ENCODE data around the gene ATXN10. TPM values are rescaled to one million over a fixed set of nuclear protein-coding genes. Genes with fewer than 3 reads are reported as not detected.

ATXN10 gene
- total and polyA plus RNA-seq, 2 experiments from 2014 or later, result 99.0 to 163 TPM

DNA sequence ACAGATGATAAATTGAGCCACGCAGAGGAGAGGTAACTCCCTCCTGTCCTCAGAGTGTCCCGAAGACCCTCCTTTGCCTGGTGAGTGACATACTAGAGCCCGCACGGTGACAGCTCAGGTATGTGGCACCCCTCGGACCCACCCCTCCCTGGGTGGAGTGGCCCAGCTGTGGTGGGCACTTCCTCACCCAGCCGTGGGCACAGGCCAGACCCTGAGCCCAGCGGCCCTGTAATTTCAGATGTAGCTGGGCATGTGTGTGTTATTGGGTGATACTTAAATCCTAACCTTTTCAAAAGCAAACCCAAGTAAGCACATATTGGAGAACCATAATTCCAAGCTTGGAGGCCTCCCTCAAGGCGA is 212.2 kb downstream of the ATXN10 start:
- Histone ChIP-seq H3F3A (replicated peaks; ENCODE audit: low read depth) (no peaks in the 10 kb centered on the region), H3K79me2 (replicated peaks; ENCODE audit: insufficient read depth) (no peaks in the 10 kb centered on the region), H3K27ac (ENCODE audit: low read depth) (no peak overlapping the region), H4K20me1 (replicated peaks; ENCODE audit: insufficient read depth) (no peaks in the 10 kb centered on the region), H3K36me3 (ENCODE audit: insufficient read depth) (no peaks in the 10 kb centered on the region), H3K27me3 (ENCODE audit: insufficient read depth) (no peaks in the 10 kb centered on the region), H3K4me2 (no peak overlapping the region), H3K4me1 (ENCODE audit: insufficient read depth) (no peaks in the 10 kb centered on the region; the same call in 1 of the 2 replicates), H3K4me3 (no peak overlapping the region), H3K9me2 (ENCODE audit: insufficient read depth) (no peaks in the 10 kb centered on the region), H2AFZ (no peak overlapping the region)
- Mint-ChIP-seq H3K9me3 (no peaks in the 10 kb centered on the region; the same call in 2 of the 3 replicates), H3K4me1 (peaks cover 10% of the 10 kb centered on the region), H3K27ac (no peak overlapping the region), H3K27me3 (ENCODE audit: insufficient read depth, low read depth, poor library complexity) (peaks cover 39% of the 10 kb centered on the region), H3K4me3 (no peak overlapping the region), H3K36me3 (ENCODE audit: low read depth) (no peaks in the 10 kb centered on the region)
- ATAC-seq (no peak), DNase-seq (ENCODE audit: low spot score) (no peak)
- TF ChIP-seq, protein P1, sequence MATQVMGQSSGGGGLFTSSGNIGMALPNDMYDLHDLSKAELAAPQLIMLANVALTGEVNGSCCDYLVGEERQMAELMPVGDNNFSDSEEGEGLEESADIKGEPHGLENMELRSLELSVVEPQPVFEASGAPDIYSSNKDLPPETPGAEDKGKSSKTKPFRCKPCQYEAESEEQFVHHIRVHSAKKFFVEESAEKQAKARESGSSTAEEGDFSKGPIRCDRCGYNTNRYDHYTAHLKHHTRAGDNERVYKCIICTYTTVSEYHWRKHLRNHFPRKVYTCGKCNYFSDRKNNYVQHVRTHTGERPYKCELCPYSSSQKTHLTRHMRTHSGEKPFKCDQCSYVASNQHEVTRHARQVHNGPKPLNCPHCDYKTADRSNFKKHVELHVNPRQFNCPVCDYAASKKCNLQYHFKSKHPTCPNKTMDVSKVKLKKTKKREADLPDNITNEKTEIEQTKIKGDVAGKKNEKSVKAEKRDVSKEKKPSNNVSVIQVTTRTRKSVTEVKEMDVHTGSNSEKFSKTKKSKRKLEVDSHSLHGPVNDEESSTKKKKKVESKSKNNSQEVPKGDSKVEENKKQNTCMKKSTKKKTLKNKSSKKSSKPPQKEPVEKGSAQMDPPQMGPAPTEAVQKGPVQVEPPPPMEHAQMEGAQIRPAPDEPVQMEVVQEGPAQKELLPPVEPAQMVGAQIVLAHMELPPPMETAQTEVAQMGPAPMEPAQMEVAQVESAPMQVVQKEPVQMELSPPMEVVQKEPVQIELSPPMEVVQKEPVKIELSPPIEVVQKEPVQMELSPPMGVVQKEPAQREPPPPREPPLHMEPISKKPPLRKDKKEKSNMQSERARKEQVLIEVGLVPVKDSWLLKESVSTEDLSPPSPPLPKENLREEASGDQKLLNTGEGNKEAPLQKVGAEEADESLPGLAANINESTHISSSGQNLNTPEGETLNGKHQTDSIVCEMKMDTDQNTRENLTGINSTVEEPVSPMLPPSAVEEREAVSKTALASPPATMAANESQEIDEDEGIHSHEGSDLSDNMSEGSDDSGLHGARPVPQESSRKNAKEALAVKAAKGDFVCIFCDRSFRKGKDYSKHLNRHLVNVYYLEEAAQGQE (IDR thresholded peaks at IDR 0.05; ENCODE audit: unreplicated experiment), result no peak
- no peak for TF ChIP-seq ZNF331 (CRISPR knock-in tag; IDR thresholded peaks at IDR 0.05; ENCODE audit: low read depth)
- no peak for TF ChIP-seq CREB1 (CRISPR knock-in tag; IDR thresholded peaks at IDR 0.05; ENCODE audit: low read depth)
- TF ChIP-seq JUNB (IDR thresholded peaks at IDR 0.05; ENCODE audit: unreplicated experiment), result no peak
- no peak for TF ChIP-seq EZH2 (IDR thresholded peaks at IDR 0.05; ENCODE audit: low read depth, unreplicated experiment)
- TF ChIP-seq NANOG (IDR thresholded peaks at IDR 0.05; ENCODE audit: borderline replicate concordance), result no peak
- TF ChIP-seq POLR2AphosphoS5 (IDR thresholded peaks at IDR 0.05; ENCODE audit: low read depth), result no peak
- TF ChIP-seq, protein P2, sequence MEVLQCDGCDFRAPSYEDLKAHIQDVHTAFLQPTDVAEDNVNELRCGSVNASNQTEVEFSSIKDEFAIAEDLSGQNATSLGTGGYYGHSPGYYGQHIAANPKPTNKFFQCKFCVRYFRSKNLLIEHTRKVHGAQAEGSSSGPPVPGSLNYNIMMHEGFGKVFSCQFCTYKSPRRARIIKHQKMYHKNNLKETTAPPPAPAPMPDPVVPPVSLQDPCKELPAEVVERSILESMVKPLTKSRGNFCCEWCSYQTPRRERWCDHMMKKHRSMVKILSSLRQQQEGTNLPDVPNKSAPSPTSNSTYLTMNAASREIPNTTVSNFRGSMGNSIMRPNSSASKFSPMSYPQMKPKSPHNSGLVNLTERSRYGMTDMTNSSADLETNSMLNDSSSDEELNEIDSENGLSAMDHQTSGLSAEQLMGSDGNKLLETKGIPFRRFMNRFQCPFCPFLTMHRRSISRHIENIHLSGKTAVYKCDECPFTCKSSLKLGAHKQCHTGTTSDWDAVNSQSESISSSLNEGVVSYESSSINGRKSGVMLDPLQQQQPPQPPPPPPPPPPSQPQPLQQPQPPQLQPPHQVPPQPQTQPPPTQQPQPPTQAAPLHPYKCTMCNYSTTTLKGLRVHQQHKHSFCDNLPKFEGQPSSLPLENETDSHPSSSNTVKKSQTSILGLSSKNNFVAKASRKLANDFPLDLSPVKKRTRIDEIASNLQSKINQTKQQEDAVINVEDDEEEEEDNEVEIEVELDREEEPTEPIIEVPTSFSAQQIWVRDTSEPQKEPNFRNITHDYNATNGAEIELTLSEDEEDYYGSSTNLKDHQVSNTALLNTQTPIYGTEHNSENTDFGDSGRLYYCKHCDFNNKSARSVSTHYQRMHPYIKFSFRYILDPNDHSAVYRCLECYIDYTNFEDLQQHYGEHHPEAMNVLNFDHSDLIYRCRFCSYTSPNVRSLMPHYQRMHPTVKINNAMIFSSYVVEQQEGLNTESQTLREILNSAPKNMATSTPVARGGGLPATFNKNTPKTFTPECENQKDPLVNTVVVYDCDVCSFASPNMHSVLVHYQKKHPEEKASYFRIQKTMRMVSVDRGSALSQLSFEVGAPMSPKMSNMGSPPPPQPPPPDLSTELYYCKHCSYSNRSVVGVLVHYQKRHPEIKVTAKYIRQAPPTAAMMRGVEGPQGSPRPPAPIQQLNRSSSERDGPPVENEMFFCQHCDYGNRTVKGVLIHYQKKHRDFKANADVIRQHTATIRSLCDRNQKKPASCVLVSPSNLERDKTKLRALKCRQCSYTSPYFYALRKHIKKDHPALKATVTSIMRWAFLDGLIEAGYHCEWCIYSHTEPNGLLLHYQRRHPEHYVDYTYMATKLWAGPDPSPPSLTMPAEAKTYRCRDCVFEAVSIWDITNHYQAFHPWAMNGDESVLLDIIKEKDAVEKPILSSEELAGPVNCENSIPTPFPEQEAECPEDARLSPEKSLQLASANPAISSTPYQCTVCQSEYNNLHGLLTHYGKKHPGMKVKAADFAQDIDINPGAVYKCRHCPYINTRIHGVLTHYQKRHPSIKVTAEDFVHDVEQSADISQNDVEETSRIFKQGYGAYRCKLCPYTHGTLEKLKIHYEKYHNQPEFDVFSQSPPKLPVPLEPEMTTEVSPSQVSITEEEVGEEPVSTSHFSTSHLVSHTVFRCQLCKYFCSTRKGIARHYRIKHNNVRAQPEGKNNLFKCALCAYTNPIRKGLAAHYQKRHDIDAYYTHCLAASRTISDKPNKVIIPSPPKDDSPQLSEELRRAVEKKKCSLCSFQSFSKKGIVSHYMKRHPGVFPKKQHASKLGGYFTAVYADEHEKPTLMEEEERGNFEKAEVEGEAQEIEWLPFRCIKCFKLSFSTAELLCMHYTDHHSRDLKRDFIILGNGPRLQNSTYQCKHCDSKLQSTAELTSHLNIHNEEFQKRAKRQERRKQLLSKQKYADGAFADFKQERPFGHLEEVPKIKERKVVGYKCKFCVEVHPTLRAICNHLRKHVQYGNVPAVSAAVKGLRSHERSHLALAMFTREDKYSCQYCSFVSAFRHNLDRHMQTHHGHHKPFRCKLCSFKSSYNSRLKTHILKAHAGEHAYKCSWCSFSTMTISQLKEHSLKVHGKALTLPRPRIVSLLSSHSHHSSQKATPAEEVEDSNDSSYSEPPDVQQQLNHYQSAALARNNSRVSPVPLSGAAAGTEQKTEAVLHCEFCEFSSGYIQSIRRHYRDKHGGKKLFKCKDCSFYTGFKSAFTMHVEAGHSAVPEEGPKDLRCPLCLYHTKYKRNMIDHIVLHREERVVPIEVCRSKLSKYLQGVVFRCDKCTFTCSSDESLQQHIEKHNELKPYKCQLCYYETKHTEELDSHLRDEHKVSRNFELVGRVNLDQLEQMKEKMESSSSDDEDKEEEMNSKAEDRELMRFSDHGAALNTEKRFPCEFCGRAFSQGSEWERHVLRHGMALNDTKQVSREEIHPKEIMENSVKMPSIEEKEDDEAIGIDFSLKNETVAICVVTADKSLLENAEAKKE (CRISPR knock-in tag; IDR thresholded peaks at IDR 0.05), result no peak
- no peak for TF ChIP-seq ZNF114 (CRISPR knock-in tag; IDR thresholded peaks at IDR 0.05)

Data from GM23338 (cell line).